Measurements from ENCODE around the gene CPNE8. TPM values are rescaled to one million over a fixed set of nuclear protein-coding genes. Genes with fewer than 3 reads are reported as not detected.

Gene CPNE8
- total RNA-seq, 1 donor from 2014 or later: 33.0 TPM

GRCh38 chr12:38825006-38825405 is 80.4 kb downstream of the CPNE8 start:
- no peaks in the 10 kb centered on the region for H3K9me3 ChIP-seq
- no peak for ATAC-seq
- no peak overlapping the region for H3K27ac ChIP-seq
- peaks cover 6% of the 10 kb centered on the region for H3K36me3 ChIP-seq
- H3K4me1 ChIP-seq: no peaks in the 10 kb centered on the region
- DNase-seq: no peak
- intact Hi-C loops (cut with DNase I): no loop called here
- no peaks in the 10 kb centered on the region for H3K27me3 ChIP-seq (ENCODE audit: low read depth)
- H3K4me3 ChIP-seq: no peak overlapping the region
- no peak for TF ChIP-seq CTCF (IDR thresholded peaks at IDR 0.05)

- Histone ChIP-seq H3K9me3 (no peaks in the 10 kb centered on the region), H3K36me3 (peaks cover 3% of the 10 kb centered on the region), H3K27me3 (ENCODE audit: low read depth) (no peaks in the 10 kb centered on the region), H3K27ac (no peak overlapping the region), H3K4me1 (no peaks in the 10 kb centered on the region), H3K4me3 (no peak overlapping the region)
- no peak for TF ChIP-seq CTCF (IDR thresholded peaks at IDR 0.05)
- intact Hi-C loops (cut with DNase I): no loop called here
- DNase-seq (no peak), ATAC-seq (no peak)
Measured at GRCh38 chr12:38823738-38824137, 81.7 kb downstream of the CPNE8 start.

GRCh38 chr12:38823314-38823713 is 82.1 kb downstream of the CPNE8 start:
- DNase-seq: no peak
- ATAC-seq: no peak
- Histone ChIP-seq H3K4me1 (no peaks in the 10 kb centered on the region), H3K27ac (no peak overlapping the region), H3K27me3 (ENCODE audit: low read depth) (no peaks in the 10 kb centered on the region), H3K9me3 (no peaks in the 10 kb centered on the region), H3K4me3 (no peak overlapping the region), H3K36me3 (no peaks in the 10 kb centered on the region)
- intact Hi-C loops (cut with DNase I): no loop called here
- TF ChIP-seq CTCF (IDR thresholded peaks at IDR 0.05): no peak

GRCh38 chr12:38817942-38818341 is 87.4 kb downstream of the CPNE8 start:
- intact Hi-C loops (cut with DNase I): no loop called here
- no peak overlapping the region for H3K27ac ChIP-seq
- no peaks in the 10 kb centered on the region for H3K9me3 ChIP-seq
- H3K4me3 ChIP-seq: no peak overlapping the region
- DNase-seq (no peak), ATAC-seq (no peak)
- no peaks in the 10 kb centered on the region for H3K27me3 ChIP-seq (ENCODE audit: low read depth)
- TF ChIP-seq CTCF (IDR thresholded peaks at IDR 0.05): no peak
- no peaks in the 10 kb centered on the region for H3K4me1 ChIP-seq
- no peaks in the 10 kb centered on the region for H3K36me3 ChIP-seq

GRCh38 chr12:38813923-38814322 is 91.5 kb downstream of the CPNE8 start:
- H3K4me3 ChIP-seq: no peak overlapping the region
- no peak for TF ChIP-seq CTCF (IDR thresholded peaks at IDR 0.05)
- peaks cover 8% of the 10 kb centered on the region for H3K36me3 ChIP-seq
- ATAC-seq (no peak), DNase-seq (no peak)
- no peaks in the 10 kb centered on the region for H3K4me1 ChIP-seq
- no peak overlapping the region for H3K27ac ChIP-seq
- H3K27me3 ChIP-seq (ENCODE audit: low read depth): no peaks in the 10 kb centered on the region
- intact Hi-C loops (cut with DNase I): no loop called here
- H3K9me3 ChIP-seq: no peaks in the 10 kb centered on the region

GRCh38 chr12:38811814-38812356 is 93.5 kb downstream of the CPNE8 start:
- no peaks in the 10 kb centered on the region for H3K27me3 ChIP-seq (ENCODE audit: low read depth)
- ATAC-seq: no peak
- TF ChIP-seq CTCF (IDR thresholded peaks at IDR 0.05): no peak
- intact Hi-C loops (cut with DNase I): no loop called here
- H3K36me3 ChIP-seq: peaks cover 8% of the 10 kb centered on the region
- no peaks in the 10 kb centered on the region for H3K9me3 ChIP-seq
- no peaks in the 10 kb centered on the region for H3K4me1 ChIP-seq
- H3K4me3 ChIP-seq: no peak overlapping the region
- no peak for DNase-seq
- H3K27ac ChIP-seq: no peak overlapping the region

Data from lower lobe of right lung (tissue), 2 donors.